Cardiac septum (tissue), 1 donor: Measurements from ENCODE around the gene RDM1. TPM values are rescaled to one million over a fixed set of nuclear protein-coding genes. Genes with fewer than 3 reads are reported as not detected.

Experiments used
- DNase-seq: peaks from one replicate; pipeline ENCODE4 v3.0.0-alpha.2; 2020; ENCODE audit warnings: low spot score
- intact Hi-C: fragments of 100-400 bp; cut with DNase I; formaldehyde crosslinking; loops from one replicate; pipeline ENCODE4 v1.14.0; 2022
- total RNA-seq: library from RNA; stranded (reverse); fragmentation: NEBNext Ultra II Directional; extraction: Animal tissue kit (Norgen Biotek cat#: 25700); gene quantifications from one replicate; pipeline ENCODE4 v1.2.1, GENCODE V29; 2021
- donor health status: DM: no; HTN: no; CAD: no.

Gene RDM1
- total RNA-seq, 1 donor from 2014 or later, result not detected

GRCh38 chr17:35879773-35880654 is 50.6 kb downstream of the RDM1 start, which contains the start of gene CCL5:
TSS of gene CCL5 (minus strand) at chr17:35880360.
- intact Hi-C loops, result loop anchor here (10.0 kb wide), 1 partner anchor 65 kb away; the partner anchor contains the start of gene LYZL6
- DNase-seq, result no peak

- no peak for DNase-seq
- intact Hi-C loops, result no loop called here
These were observed 52.2 kb downstream of the RDM1 start for GRCh38 chr17:35878361-35878760.

- intact Hi-C loops, result no loop called here
- DNase-seq, result no peak
These were observed 53.1 kb downstream of the RDM1 start for GRCh38 chr17:35877345-35878029.

- DNase-seq, result no peak
- intact Hi-C loops, result no loop called here
These were observed 54.0 kb downstream of the RDM1 start for GRCh38 chr17:35876534-35876933.

GRCh38 chr17:35875800-35876139 is 54.8 kb downstream of the RDM1 start:
- DNase-seq, result no peak
- intact Hi-C loops, result no loop called here

GRCh38 chr17:35875072-35875799 is 55.3 kb downstream of the RDM1 start:
- intact Hi-C loops, result no loop called here
- DNase-seq, result peak; percentile 73

- intact Hi-C loops, result no loop called here
- DNase-seq, result peak; percentile 5
These were observed 58.2 kb downstream of the RDM1 start for GRCh38 chr17:35872196-35872980.

- no peak for DNase-seq
- intact Hi-C loops, result no loop called here
These were observed 59.4 kb downstream of the RDM1 start for GRCh38 chr17:35870906-35871819.

- intact Hi-C loops, result no loop called here
- DNase-seq, result no peak
These were observed 61.8 kb downstream of the RDM1 start, which contains the start of gene HEATR9 for GRCh38 chr17:35868737-35869136. TSS of gene HEATR9 (minus strand) at chr17:35868891. CDS start at chr17:35868742, 149 bp downstream.

Other genes starting within 250 kb of the RDM1 start
- 22.0 TPM for gene RASL10B, start 199.1 kb downstream of the RDM1 start, total RNA-seq
- gene GAS2L2, start 177.5 kb downstream of the RDM1 start, total RNA-seq, result 0.08 TPM
- not detected for gene C17orf50, start 169.9 kb downstream of the RDM1 start, total RNA-seq
- gene MMP28, start 135.1 kb downstream of the RDM1 start, total RNA-seq, result 1.2 TPM
- gene TAF15, start 121.3 kb downstream of the RDM1 start, total RNA-seq, result 140 TPM
- not detected for gene HEATR9, start 61.9 kb downstream of the RDM1 start, total RNA-seq
- gene CCL5, start 50.4 kb downstream of the RDM1 start, total RNA-seq, result 2.6 TPM
- gene LYZL6, start 12.9 kb upstream of the RDM1 start, total RNA-seq, result not detected
- not detected for gene CCL16, start 50.7 kb upstream of the RDM1 start, total RNA-seq
- 6.7 TPM for gene CCL14, start 56.0 kb upstream of the RDM1 start, total RNA-seq
- not detected for gene CCL15, start 70.8 kb upstream of the RDM1 start, total RNA-seq
- not detected for gene CCL23, start 87.2 kb upstream of the RDM1 start, total RNA-seq
- 2.3 TPM for gene CCL18, start 133.5 kb upstream of the RDM1 start, total RNA-seq
- 0.86 TPM for gene CCL3, start 159.4 kb upstream of the RDM1 start, total RNA-seq
- 0.81 TPM for gene CCL4, start 173.1 kb upstream of the RDM1 start, total RNA-seq
- gene TBC1D3B, start 245.9 kb upstream of the RDM1 start, total RNA-seq, result 3.3 TPM